ENCODE measurements around the gene TESK1.

TESK1 gene

GRCh38 chr9:35604578-35605350, at the start of gene TESK1:
Gene TESK1, plus strand, starts transcription at chr9:35605262. Its CDS starts 358 bp downstream, at chr9:35605620.
- Mint-ChIP-seq H3K4me3 (peak within 1 kb of the TSS; percentile 94), H3K4me1 (peaks cover 42% of the 10 kb centered on the region), H3K36me3 (peaks cover 11% of the 10 kb centered on the region), H3K9me3 (no peaks in the 10 kb centered on the region), H3K27me3 (no peaks in the 10 kb centered on the region), H3K27ac (peak within 1 kb of the TSS; percentile 96)
- ATAC-seq = peak; percentile 74

DNA sequence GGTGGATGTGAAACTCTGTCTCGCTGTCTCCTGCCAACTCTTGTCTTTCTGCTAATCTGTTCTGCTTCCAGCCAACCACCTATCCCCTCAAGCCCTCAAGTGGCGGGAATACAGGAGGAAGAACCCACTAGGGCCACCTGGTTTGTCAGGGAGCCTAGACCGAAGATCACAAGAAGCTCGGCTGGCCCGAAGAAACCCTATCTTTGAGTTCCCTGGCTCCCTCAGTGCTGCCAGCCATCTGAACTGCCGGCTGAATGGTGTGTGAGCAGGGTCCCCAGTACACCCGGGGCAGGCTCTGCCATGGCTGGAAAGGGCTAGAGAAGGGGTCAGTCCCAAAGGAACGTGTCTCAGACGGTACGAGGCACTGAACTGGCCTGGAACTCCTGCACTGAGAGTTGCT, 49.2 kb upstream of the TESK1 start:
- Mint-ChIP-seq H3K36me3 (no peaks in the 10 kb centered on the region), H3K27ac (no peak overlapping the region), H3K4me1 (peaks cover 6% of the 10 kb centered on the region), H3K9me3 (no peaks in the 10 kb centered on the region), H3K27me3 (peaks cover 2% of the 10 kb centered on the region), H3K4me3 (no peak overlapping the region)
- ATAC-seq = no peak

DNA sequence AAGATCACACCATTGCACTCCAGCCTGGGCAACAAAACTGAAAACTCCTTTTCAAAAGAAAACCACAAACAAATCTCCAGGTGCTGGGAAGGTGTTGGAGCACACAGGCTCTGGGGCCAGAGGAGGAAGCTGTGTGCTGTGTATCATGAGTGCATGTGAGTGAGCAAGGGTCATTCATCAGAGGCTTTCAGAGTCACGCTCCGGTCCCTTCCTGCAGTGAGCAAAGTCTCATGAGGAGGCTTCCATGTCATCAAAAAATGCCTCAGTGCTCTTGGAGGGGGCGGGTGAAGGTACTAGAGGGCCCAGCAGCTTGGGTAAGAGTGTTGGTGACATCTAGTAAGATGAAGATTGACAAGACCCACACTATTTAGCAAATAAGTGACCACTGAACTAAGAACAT, 48.3 kb upstream of the TESK1 start:
- no peak overlapping the region for H3K4me3 Mint-ChIP-seq
- no peak for ATAC-seq
- no peak overlapping the region for H3K27ac Mint-ChIP-seq
- peaks cover 6% of the 10 kb centered on the region for H3K4me1 Mint-ChIP-seq
- no peaks in the 10 kb centered on the region for H3K9me3 Mint-ChIP-seq
- no peaks in the 10 kb centered on the region for H3K27me3 Mint-ChIP-seq
- no peaks in the 10 kb centered on the region for H3K36me3 Mint-ChIP-seq

DNA sequence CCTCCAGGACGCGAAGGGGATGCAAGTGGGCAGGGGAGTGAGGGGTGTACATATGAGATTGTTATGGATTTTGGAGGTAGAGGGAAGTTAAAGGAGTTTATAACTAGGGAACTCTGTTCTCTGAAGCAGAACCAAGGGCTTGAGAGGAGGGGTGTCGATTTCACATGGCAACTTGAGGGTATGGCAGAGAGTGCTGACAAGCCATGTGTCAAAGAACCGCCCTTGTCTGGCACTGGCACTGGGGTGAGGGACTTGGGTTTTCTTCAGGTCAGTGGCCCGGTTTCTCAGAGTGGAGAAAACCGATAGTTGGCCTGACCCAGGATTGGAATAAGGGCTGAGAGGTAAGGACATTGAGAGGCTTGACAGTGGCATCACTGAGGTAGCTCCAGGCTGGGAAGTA, 47.7 kb upstream of the TESK1 start:
- no peaks in the 10 kb centered on the region for H3K36me3 Mint-ChIP-seq
- no peak for ATAC-seq
- H3K4me3 Mint-ChIP-seq = no peak overlapping the region
- H3K4me1 Mint-ChIP-seq = peaks cover 6% of the 10 kb centered on the region
- H3K27ac Mint-ChIP-seq = no peak overlapping the region
- H3K27me3 Mint-ChIP-seq = no peaks in the 10 kb centered on the region
- H3K9me3 Mint-ChIP-seq = no peaks in the 10 kb centered on the region

DNA sequence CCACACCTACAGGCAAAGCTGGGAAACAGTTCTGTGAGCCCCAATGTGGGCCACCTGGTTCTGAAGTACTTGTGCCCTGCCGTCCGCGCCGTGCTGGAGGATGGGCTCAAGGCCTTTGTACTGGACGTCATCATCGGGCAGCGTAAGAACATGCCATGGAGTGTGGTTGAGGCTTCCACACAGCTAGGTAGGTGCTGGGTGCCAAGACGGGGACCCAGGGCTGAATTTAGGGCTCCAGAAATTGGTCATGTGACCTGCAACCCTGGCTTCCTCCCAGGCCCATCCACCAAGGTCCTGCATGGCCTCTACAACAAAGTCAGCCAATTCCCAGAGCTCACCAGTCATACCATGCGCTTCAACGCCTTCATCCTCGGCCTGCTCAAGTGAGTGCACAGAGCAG, 46.9 kb upstream of the TESK1 start:
- Mint-ChIP-seq H3K36me3 (no peaks in the 10 kb centered on the region), H3K9me3 (no peaks in the 10 kb centered on the region), H3K27me3 (no peaks in the 10 kb centered on the region), H3K4me3 (no peak overlapping the region), H3K27ac (no peak overlapping the region), H3K4me1 (peaks cover 6% of the 10 kb centered on the region)
- ATAC-seq = no peak

- Mint-ChIP-seq H3K4me1 (peaks cover 18% of the 10 kb centered on the region), H3K27ac (no peak overlapping the region), H3K27me3 (no peaks in the 10 kb centered on the region), H3K4me3 (no peak overlapping the region), H3K9me3 (no peaks in the 10 kb centered on the region), H3K36me3 (peaks cover 8% of the 10 kb centered on the region)
- peak; percentile 6 for ATAC-seq
Observed at GRCh38 chr9:35559792-35560530, 45.1 kb upstream of the TESK1 start.

- no peak overlapping the region for H3K27ac Mint-ChIP-seq
- no peaks in the 10 kb centered on the region for H3K9me3 Mint-ChIP-seq
- H3K27me3 Mint-ChIP-seq = no peaks in the 10 kb centered on the region
- H3K4me3 Mint-ChIP-seq = no peak overlapping the region
- H3K4me1 Mint-ChIP-seq = peaks cover 18% of the 10 kb centered on the region
- peak; percentile 46 for ATAC-seq
- H3K36me3 Mint-ChIP-seq = peaks cover 8% of the 10 kb centered on the region
Observed at GRCh38 chr9:35560625-35561337, 44.3 kb upstream of the TESK1 start.

DNA sequence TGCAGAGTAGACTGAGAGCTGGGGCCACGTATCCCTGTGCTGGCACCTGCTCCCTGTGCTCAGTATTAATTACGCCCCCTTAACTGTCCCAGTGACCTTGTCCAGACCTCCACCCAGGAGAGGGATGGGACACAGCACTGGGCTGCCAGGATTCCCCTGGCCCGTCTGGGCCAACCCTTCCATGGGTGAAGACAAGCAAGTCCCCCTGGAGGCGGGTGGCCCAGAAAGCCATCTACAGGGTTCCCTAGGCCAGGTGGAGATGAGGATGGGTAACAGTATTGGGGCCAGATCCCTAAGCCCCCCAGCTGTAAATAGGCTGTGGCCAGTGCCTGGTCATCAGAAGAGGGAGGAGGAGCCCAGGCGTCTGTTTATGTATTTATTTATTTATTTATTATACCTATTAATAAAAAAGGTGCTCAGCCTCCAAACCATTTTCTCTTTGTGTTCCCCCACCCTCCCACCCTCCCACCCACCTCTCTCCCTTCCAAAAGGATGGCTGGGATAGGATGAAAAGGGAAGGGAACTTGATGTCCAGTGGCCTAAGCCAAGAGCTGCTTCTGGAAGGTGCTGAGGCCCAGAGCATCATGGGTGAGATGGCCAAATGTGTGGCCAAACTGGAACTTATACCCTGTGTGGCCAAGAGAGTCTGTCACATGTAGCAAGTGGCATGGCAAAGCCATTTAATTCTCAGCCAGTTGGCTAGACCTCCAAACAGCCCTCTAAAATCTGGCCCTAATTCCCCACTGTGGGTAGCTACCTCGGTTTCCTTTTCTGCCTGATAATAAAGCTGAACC, 43.4 kb upstream of the TESK1 start:
- Mint-ChIP-seq H3K36me3 (peaks cover 8% of the 10 kb centered on the region), H3K4me3 (no peak overlapping the region), H3K4me1 (peaks cover 18% of the 10 kb centered on the region), H3K27me3 (no peaks in the 10 kb centered on the region), H3K9me3 (no peaks in the 10 kb centered on the region), H3K27ac (no peak overlapping the region)
- no peak for ATAC-seq

DNA sequence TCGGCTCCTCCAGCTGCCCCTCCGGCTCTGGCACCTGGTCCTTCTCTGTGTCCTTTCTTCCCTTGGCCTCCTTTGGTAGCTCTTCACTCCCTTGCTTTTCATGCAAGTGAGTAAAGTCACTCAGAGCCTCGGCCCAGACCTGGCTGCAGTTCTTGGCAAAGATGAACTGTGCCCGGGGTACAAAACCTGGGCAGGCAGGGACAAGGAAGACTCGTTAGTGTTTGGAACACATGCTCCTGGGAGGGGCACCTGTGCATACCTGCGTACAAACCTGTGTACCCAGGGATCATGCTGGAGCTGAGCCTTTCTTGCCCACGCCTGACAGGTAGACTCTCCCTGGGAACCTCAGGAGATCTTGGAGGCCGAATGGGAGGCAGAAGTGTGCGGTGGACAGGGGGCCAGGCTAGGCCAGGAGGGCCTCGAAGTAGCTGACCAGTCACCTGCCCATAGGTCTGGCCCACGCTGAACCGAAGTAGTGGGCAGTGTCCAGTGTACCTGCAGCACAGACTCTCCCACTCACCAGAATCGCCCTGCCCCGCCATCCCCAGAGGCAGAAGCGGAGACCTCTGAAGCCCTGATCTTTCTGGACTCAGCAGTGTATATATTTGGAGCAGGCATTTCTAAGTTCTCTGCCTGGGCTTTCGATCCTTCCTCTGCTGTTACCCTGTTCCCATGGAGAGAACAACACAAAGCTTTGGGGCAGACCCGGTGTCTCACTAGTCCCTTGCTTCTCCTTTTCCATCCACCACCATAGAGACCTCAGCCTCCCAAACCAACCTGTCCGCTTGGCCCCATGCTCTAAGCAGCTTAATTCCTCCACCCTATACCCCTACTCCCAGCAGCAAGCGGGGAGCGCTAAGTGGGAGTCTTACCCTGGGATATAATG, 41.9 kb upstream of the TESK1 start:
- no peak for ATAC-seq
- H3K27ac Mint-ChIP-seq = peak overlapping the region; percentile 49
- peaks cover 18% of the 10 kb centered on the region for H3K4me1 Mint-ChIP-seq
- peaks cover 8% of the 10 kb centered on the region for H3K36me3 Mint-ChIP-seq
- no peaks in the 10 kb centered on the region for H3K9me3 Mint-ChIP-seq
- no peak overlapping the region for H3K4me3 Mint-ChIP-seq
- H3K27me3 Mint-ChIP-seq = no peaks in the 10 kb centered on the region

DNA sequence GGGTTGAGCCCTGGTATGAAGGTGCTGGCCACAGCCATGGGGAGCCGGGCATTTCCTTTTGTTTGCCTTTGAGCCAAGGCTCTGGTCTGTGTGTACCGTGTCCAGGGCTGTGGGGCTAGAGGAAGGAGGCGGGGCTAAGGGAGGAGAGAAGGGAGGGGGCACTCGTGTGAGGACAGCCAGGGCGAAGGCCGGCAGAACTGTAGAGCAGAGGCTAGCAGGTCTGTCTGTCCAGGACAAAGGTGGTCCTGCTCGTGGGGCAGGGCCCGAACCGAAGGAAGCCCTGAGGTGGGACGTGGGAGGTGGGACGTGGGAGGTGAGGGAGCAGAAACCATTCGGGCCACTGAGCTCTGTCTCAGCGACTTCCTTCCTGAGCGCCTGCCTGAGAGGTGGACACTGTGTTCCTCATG, 41.3 kb upstream of the TESK1 start:
- Mint-ChIP-seq H3K27me3 (no peaks in the 10 kb centered on the region), H3K4me3 (no peak overlapping the region), H3K4me1 (peaks cover 18% of the 10 kb centered on the region), H3K9me3 (no peaks in the 10 kb centered on the region), H3K36me3 (peaks cover 8% of the 10 kb centered on the region), H3K27ac (peak overlapping the region; percentile 49)
- ATAC-seq = peak; percentile 46

DNA sequence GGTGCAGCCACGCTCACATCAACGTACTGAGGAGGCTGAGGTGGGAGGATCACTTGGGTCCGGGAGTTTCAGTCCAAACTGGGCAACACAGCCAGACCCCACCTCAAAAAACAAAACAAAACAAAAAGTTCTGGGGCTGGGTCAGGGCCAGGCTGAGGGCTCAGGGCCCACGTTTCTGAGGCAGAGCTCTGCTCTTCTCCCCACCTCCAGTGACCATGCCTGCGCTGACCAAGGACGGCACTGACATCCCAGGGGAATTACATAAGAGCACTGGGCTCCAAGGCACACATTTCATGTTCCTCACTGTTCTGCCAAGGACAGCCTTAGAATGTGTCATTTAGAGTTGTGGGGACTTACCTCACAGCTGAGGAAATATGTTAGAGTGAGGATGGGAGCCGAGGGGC, 40.4 kb upstream of the TESK1 start:
- Mint-ChIP-seq H3K4me1 (peaks cover 22% of the 10 kb centered on the region), H3K27ac (no peak overlapping the region), H3K4me3 (no peak overlapping the region), H3K9me3 (no peaks in the 10 kb centered on the region), H3K27me3 (no peaks in the 10 kb centered on the region), H3K36me3 (peaks cover 8% of the 10 kb centered on the region)
- ATAC-seq = no peak

- Mint-ChIP-seq H3K9me3 (no peaks in the 10 kb centered on the region), H3K4me1 (peaks cover 38% of the 10 kb centered on the region), H3K4me3 (no peak overlapping the region), H3K27me3 (no peaks in the 10 kb centered on the region), H3K36me3 (peaks cover 8% of the 10 kb centered on the region), H3K27ac (no peak overlapping the region)
- no peak for ATAC-seq
Observed at GRCh38 chr9:35566417-35566816, 38.6 kb upstream of the TESK1 start.

DNA sequence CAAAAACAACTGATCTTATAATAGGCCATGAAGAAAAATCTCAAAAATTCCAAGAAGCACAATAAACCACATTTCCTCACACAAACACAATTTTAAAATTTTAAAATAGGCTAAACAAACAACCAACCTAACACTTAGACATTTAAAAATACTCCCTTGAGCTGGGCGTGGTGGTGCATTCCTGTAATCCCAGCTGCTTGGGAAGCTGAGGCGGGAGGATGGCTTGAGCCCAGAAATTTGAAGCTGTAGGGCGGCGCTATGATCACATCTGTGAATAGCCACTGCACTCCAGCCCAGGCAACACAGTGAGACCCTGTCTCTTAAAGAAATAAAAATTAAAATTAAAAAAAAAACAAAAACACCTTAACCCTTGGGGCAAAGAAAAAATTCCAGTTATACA, 36.9 kb upstream of the TESK1 start:
- no peaks in the 10 kb centered on the region for H3K27me3 Mint-ChIP-seq
- no peak overlapping the region for H3K4me3 Mint-ChIP-seq
- H3K9me3 Mint-ChIP-seq = no peaks in the 10 kb centered on the region
- no peak for ATAC-seq
- no peak overlapping the region for H3K27ac Mint-ChIP-seq
- H3K36me3 Mint-ChIP-seq = peaks cover 8% of the 10 kb centered on the region
- peaks cover 38% of the 10 kb centered on the region for H3K4me1 Mint-ChIP-seq

GRCh38 chr9:35569206-35569605, 35.9 kb upstream of the TESK1 start:
- Mint-ChIP-seq H3K9me3 (no peaks in the 10 kb centered on the region), H3K36me3 (peaks cover 2% of the 10 kb centered on the region), H3K27me3 (no peaks in the 10 kb centered on the region), H3K4me1 (peaks cover 29% of the 10 kb centered on the region), H3K4me3 (peak overlapping the region; percentile 51), H3K27ac (peak overlapping the region; percentile 85)
- ATAC-seq = peak; percentile 67
